ENCODE measurements around the gene CHCHD6.

CHCHD6 gene

DNA sequence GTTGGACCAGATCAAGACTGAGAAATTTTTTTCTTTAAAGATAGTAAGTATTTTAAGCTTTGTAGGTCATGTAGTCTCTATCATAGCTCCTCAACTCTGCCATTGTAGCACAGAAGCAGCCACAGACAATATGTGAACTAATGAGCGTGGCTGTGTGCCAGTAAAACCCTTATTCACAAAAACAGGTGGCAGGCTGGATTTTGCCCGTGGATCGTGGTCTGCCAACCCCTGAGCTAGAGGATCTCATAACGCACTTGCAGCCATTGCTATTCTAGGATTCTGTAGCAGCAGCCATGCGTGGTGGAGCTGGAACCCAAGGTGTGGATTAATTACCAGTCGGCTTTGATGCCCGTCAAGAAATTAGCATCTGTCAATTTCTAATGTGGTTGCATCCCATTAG is 210.2 kb downstream of the CHCHD6 start:
- Histone ChIP-seq H3K9ac (ENCODE audit: low read length) (no peak overlapping the region), H4K20me1 (ENCODE audit: low read depth, low read length) (no peaks in the 10 kb centered on the region), H3K27ac (ENCODE audit: low read depth, low read length) (no peak overlapping the region), H3K4me3 (ENCODE audit: insufficient read depth, low read length, poor library complexity, severe bottlenecking) (no peak overlapping the region), H3K27me3 (ENCODE audit: low read length) (no peaks in the 10 kb centered on the region), H3K9me2 (replicated peaks; ENCODE audit: insufficient read depth, low read length) (no peaks in the 10 kb centered on the region), H3F3A (ENCODE audit: insufficient read depth) (no peaks in the 10 kb centered on the region), H3K79me2 (ENCODE audit: insufficient read depth, low read length) (no peaks in the 10 kb centered on the region), H3K4me2 (ENCODE audit: low read depth, low read length, poor library complexity, severe bottlenecking) (no peak overlapping the region), H3K9me3 (ENCODE audit: insufficient read depth, low read length) (no peaks in the 10 kb centered on the region), H2AFZ (ENCODE audit: low read depth, low read length, severe bottlenecking) (no peak overlapping the region), H3K36me3 (ENCODE audit: low read length) (no peaks in the 10 kb centered on the region)
- no peak for TF ChIP-seq EZH2phosphoT487 (conservative IDR thresholded peaks at IDR 0.05; ENCODE audit: low read length)

DNA sequence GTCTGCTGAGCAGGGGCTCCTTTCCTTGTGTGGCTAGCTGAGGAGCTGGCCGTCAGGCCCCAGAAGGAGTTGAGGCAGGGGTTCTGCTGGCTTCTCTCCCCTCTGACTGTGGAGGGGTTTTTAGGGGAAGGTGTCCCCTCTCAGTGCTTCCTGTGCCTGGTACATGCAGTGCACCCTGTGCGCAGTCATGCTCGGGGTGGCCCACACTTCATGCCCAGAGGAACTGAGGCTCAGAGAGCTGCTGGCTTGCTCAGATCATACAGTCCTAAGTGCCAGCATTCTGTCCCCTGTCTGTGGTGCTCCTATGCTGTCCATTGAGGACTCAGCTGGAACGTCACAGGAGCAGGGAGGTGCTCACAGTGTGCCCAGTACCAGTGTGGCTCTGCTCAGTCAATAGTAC is 211.0 kb downstream of the CHCHD6 start:
- Histone ChIP-seq H3K9me3 (ENCODE audit: insufficient read depth, low read length) (no peaks in the 10 kb centered on the region), H4K20me1 (ENCODE audit: low read depth, low read length) (no peaks in the 10 kb centered on the region), H3K4me3 (ENCODE audit: insufficient read depth, low read length, poor library complexity, severe bottlenecking) (no peak overlapping the region), H3F3A (ENCODE audit: insufficient read depth) (no peaks in the 10 kb centered on the region), H3K9ac (ENCODE audit: low read length) (no peak overlapping the region), H3K27ac (ENCODE audit: low read depth, low read length) (no peak overlapping the region), H3K36me3 (ENCODE audit: low read length) (no peaks in the 10 kb centered on the region), H3K4me2 (ENCODE audit: low read depth, low read length, poor library complexity, severe bottlenecking) (no peak overlapping the region), H3K27me3 (ENCODE audit: low read length) (no peaks in the 10 kb centered on the region), H3K9me2 (replicated peaks; ENCODE audit: insufficient read depth, low read length) (no peaks in the 10 kb centered on the region), H2AFZ (ENCODE audit: low read depth, low read length, severe bottlenecking) (no peak overlapping the region), H3K79me2 (ENCODE audit: insufficient read depth, low read length) (no peaks in the 10 kb centered on the region)
- TF ChIP-seq, protein P1, sequence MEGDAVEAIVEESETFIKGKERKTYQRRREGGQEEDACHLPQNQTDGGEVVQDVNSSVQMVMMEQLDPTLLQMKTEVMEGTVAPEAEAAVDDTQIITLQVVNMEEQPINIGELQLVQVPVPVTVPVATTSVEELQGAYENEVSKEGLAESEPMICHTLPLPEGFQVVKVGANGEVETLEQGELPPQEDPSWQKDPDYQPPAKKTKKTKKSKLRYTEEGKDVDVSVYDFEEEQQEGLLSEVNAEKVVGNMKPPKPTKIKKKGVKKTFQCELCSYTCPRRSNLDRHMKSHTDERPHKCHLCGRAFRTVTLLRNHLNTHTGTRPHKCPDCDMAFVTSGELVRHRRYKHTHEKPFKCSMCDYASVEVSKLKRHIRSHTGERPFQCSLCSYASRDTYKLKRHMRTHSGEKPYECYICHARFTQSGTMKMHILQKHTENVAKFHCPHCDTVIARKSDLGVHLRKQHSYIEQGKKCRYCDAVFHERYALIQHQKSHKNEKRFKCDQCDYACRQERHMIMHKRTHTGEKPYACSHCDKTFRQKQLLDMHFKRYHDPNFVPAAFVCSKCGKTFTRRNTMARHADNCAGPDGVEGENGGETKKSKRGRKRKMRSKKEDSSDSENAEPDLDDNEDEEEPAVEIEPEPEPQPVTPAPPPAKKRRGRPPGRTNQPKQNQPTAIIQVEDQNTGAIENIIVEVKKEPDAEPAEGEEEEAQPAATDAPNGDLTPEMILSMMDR (IDR thresholded peaks at IDR 0.05; ENCODE audit: insufficient read depth, low read length, poor library complexity, severe bottlenecking) = no peak
- no peak for TF ChIP-seq EZH2phosphoT487 (conservative IDR thresholded peaks at IDR 0.05; ENCODE audit: low read length)

DNA sequence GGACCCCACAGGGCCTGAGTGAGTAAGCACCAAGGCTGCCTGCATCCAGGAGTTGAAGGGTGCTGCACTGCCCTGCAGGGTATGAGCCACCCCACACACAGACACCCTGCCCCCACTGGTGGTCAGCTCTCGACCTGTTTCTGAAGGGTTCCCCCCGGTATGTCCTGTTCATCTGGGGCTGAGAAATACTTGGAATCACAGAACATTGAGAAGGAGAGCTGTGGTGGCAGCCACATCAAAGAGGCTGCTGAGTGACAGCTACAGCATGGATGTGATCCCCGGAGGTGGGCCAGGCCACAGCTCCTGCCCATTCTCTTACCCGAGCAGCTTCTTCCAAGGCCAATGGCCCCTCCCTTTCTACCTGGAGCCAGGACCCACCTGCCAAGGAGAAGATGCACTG is 212.5 kb downstream of the CHCHD6 start:
- no peak overlapping the region for H2AFZ ChIP-seq (ENCODE audit: low read depth, low read length, severe bottlenecking)
- H3K36me3 ChIP-seq (ENCODE audit: low read length) = no peaks in the 10 kb centered on the region
- TF ChIP-seq EZH2phosphoT487 (conservative IDR thresholded peaks at IDR 0.05; ENCODE audit: low read length) = no peak
- TF ChIP-seq, protein P1 (IDR thresholded peaks at IDR 0.05; ENCODE audit: insufficient read depth, low read length, poor library complexity, severe bottlenecking) = no peak
- no peak overlapping the region for H3K27ac ChIP-seq (ENCODE audit: low read depth, low read length)
- no peaks in the 10 kb centered on the region for H3K9me2 ChIP-seq (replicated peaks; ENCODE audit: insufficient read depth, low read length)
- H4K20me1 ChIP-seq (ENCODE audit: low read depth, low read length) = no peaks in the 10 kb centered on the region
- H3K27me3 ChIP-seq (ENCODE audit: low read length) = no peaks in the 10 kb centered on the region
- no peaks in the 10 kb centered on the region for H3K79me2 ChIP-seq (ENCODE audit: insufficient read depth, low read length)
- no peaks in the 10 kb centered on the region for H3F3A ChIP-seq (ENCODE audit: insufficient read depth)
- no peak overlapping the region for H3K4me3 ChIP-seq (ENCODE audit: insufficient read depth, low read length, poor library complexity, severe bottlenecking)
- no peaks in the 10 kb centered on the region for H3K9me3 ChIP-seq (ENCODE audit: insufficient read depth, low read length)
- H3K9ac ChIP-seq (ENCODE audit: low read length) = no peak overlapping the region
- no peak overlapping the region for H3K4me2 ChIP-seq (ENCODE audit: low read depth, low read length, poor library complexity, severe bottlenecking)

DNA sequence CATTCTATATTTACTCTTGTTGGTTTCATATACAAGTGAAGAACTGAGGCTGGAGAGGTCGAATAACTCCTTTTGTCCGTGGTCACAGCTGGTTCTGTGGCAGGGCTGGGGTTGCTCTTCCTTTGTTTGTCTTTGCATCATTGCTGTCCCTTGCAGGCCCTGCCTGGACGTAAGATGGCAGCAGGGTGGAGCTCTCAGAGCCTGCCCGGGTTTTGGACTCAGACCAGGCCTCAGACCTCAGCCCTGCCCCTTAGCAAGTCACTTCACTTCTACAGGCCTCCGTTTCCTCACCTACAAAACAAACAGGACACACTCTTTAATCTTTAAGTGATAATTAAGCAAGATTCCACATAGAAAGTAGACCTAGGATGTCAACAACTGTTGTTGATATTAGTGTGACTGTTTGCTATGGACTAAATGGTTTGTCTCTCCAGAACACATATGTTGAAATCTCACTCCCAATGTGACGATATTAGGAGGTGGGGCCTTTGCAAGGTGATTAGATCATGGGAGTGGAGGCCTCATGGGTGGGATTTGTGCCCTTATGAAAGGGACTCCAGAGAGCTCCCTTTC is 213.3 kb downstream of the CHCHD6 start:
- Histone ChIP-seq H3K4me2 (ENCODE audit: low read depth, low read length, poor library complexity, severe bottlenecking) (no peak overlapping the region), H3F3A (ENCODE audit: insufficient read depth) (no peaks in the 10 kb centered on the region), H3K9ac (ENCODE audit: low read length) (no peak overlapping the region), H2AFZ (ENCODE audit: low read depth, low read length, severe bottlenecking) (no peak overlapping the region), H3K36me3 (ENCODE audit: low read length) (no peaks in the 10 kb centered on the region), H3K9me2 (replicated peaks; ENCODE audit: insufficient read depth, low read length) (no peaks in the 10 kb centered on the region), H3K27me3 (ENCODE audit: low read length) (no peaks in the 10 kb centered on the region), H3K4me3 (ENCODE audit: insufficient read depth, low read length, poor library complexity, severe bottlenecking) (no peak overlapping the region), H3K27ac (ENCODE audit: low read depth, low read length) (no peak overlapping the region), H3K9me3 (ENCODE audit: insufficient read depth, low read length) (no peaks in the 10 kb centered on the region), H4K20me1 (ENCODE audit: low read depth, low read length) (no peaks in the 10 kb centered on the region), H3K79me2 (ENCODE audit: insufficient read depth, low read length) (no peaks in the 10 kb centered on the region)
- no peak for TF ChIP-seq EZH2phosphoT487 (conservative IDR thresholded peaks at IDR 0.05; ENCODE audit: low read length)
- TF ChIP-seq, protein P1 (IDR thresholded peaks at IDR 0.05; ENCODE audit: insufficient read depth, low read length, poor library complexity, severe bottlenecking) = no peak
